Loucy (cell line): ENCODE results near the gene HCST.

ENCODE experiments used
- EZH2phosphoT487 ChIP-seq: fragments of 200-600 bp; IDR thresholded peaks from 2 replicates; pipeline ENCODE4 v1.6.1; 2018; ENCODE audit warnings: antibody characterized with exemption, mild to moderate bottlenecking, moderate library complexity, borderline replicate concordance
- TF ChIP-seq, protein P1 (sequence below): fragments of 200-600 bp; sonication (generic); conservative IDR thresholded peaks from 2 replicates; pipeline ENCODE4 v1.5.1; 2014; ENCODE audit warnings: mild to moderate bottlenecking, antibody characterized with exemption, low read length

DNA sequence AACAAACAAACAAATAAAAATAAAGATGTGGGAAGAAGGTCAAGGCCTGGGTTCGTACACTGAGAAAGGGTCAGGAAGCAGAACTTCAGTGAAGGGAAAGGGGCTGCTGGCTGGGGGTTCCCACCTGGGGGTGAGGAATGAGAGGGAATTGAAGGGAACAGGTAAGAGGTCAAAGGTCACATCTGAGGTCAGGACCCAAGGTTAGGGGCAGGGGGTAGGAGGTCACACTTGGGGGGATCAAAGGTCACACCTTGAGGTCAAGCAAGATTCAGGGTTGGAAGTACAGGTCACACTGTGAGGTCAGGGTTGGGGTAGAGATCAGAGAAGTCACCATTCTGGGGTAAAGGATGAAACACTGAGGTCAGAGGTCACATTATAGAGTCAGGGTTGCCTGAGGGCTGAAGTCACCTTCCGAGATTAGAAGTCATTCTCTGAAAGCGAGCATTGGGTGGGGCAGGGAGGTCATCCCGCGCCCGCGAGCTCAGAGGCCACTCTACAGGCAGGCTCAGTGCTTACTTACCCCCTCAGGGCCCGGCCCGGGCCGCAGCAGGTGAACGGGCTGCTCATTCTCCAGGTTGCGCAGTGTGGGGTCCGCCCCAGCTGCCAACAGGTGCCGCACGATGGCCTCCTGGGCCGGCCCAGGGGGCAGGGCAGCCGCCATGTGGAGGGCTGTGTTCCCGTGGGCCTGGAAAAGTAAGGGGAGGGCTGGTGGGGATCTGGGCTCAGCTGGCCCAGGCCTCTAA lies 12.8 kb upstream of the HCST start:
- TF ChIP-seq, protein P1, sequence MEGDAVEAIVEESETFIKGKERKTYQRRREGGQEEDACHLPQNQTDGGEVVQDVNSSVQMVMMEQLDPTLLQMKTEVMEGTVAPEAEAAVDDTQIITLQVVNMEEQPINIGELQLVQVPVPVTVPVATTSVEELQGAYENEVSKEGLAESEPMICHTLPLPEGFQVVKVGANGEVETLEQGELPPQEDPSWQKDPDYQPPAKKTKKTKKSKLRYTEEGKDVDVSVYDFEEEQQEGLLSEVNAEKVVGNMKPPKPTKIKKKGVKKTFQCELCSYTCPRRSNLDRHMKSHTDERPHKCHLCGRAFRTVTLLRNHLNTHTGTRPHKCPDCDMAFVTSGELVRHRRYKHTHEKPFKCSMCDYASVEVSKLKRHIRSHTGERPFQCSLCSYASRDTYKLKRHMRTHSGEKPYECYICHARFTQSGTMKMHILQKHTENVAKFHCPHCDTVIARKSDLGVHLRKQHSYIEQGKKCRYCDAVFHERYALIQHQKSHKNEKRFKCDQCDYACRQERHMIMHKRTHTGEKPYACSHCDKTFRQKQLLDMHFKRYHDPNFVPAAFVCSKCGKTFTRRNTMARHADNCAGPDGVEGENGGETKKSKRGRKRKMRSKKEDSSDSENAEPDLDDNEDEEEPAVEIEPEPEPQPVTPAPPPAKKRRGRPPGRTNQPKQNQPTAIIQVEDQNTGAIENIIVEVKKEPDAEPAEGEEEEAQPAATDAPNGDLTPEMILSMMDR, result no peak
- no peak for TF ChIP-seq EZH2phosphoT487
